HG03565 (cell line): ENCODE data around the gene ACOT7.
"Not testable (repeated sequence)": the region's sequence is repeated elsewhere in the genome, so short reads cannot be mapped to it uniquely, and the experiment has no call there.

Experiments used
- ATAC-seq: cut with Tn5 transposase; IDR thresholded peaks from one replicate; pipeline ENCODE4 v1.9.1; 2021; ENCODE audit warnings: mild to moderate bottlenecking, moderate library complexity; ENCODE audit not compliant: unreplicated experiment

ACOT7 gene

DNA sequence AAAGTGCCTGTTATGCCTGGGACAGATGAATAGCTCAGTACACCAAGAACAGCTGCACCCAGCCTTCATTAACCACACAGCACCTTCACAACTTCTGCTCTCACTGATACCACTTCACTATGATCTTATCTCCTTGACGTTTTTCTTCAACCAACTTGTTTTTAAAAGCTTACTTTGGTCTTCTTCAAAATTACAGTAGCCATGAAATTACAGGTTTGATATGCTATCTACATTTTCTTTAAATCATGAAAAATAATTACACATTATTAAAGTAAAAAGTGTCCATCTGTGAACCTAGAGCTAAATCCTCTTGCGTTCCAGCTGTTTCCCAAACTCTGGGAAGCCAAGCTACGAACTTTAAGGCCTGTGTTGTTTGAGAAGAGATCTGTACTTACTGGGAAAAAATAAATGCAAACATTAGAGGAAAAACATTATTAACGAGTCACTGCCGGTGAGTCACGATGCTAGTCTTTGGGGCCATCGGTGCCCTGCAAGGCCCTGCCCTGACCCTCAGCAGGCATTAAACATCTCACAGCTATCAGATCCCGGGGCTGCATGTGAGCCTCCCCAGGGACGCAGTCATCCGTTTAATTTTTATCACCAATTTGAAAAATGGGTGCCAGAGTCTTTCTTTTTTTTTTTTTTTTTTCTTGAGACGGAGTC is 76.3 kb downstream of the ACOT7 start:
- no peak for ATAC-seq

DNA sequence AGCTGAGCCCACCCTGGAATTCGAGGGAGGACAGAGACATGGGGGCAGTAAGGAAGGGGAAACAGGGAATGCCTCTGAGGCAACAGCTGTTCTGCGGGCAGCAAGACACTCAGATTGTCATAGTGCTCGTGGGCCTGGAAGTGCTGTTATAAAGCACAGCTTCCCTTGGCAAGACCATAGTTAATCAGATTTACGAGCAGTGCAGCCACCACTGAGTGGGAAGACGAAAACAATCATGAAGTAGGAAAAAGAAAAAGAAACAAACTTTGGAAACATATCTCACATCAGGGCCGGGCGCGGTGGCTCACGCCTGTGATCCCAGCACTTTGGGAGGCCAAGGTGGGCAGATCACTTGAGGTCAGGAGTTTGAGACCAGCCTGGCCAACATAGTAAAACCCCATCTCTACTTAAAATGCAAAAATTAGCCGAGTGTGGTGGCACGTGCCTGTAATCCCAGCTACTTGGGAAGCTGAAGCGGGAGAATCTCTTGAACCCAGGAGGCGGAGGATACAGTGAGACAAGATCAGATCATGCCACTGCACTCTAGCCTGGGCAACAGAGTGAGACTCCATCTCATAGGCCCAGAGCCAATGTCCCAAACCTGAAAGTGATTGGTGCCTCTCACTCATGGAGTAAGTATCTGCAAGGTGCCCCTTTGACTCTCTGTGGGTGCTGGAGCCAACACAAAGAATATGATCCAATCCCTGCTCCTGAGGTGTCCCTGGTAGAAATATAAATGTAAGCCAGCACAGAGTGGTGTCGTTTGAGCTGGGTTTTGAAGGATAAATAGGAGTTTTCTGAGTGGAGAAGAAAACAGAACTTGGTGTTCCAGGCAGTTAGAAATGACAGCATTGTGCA is 77.1 kb downstream of the ACOT7 start:
- ATAC-seq, result no peak

DNA sequence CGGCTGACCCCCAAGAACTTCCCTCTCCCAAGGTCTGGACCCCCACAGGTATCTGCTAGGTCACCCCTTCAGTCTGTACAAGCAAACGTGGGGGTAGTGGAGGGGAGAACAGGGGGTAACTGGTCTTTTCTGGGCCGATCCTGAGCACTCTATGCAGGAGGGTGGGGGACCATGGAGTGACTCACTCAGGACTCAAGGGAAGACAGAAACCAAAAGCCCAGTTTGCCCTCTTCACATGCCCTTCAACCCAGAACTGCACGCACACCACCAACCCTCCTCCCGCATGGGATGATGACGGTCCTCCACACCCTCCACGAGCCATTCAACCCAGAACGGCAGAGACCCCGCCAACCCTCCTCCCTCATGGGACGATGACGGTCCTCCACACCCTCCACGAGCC is 79.1 kb downstream of the ACOT7 start:
- ATAC-seq, result no peak

DNA sequence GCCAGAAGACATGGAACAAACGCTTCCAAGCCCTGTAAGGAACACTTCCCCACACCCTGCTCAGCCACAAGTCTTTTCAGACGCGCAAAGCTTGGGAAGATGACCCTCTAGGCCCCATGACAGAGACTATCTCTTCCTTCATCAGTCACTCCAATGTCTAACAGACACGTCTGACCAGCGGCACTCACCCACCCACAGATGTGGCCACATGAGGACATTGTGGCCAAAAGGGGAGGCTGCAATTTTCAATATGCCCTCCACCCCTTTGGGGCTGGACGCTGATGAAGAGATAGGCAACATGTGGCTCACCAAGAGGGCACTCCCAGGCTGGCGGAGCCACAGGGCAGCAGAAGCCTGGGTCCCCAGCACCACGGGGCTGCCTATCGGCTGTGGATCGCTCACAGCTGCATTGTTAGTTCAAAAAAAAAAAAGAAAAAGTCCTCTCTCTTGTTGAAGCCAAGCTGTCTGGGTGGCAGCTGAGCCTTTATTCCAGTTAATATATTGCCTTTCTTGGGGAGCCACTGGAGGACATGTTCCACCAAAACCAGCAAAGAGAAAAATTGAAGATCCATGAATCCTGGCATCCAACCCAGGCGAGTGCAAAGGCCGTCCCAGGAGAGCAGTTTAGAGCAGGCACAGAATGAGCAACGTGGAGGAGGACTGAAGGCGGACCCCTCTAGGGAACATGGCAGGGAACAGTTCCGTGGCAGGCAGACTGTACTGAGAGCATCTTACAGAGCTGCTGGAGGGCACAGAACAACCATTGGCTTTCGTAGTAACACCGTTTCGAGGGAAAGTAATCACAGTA is 80.0 kb downstream of the ACOT7 start:
- no peak for ATAC-seq

DNA sequence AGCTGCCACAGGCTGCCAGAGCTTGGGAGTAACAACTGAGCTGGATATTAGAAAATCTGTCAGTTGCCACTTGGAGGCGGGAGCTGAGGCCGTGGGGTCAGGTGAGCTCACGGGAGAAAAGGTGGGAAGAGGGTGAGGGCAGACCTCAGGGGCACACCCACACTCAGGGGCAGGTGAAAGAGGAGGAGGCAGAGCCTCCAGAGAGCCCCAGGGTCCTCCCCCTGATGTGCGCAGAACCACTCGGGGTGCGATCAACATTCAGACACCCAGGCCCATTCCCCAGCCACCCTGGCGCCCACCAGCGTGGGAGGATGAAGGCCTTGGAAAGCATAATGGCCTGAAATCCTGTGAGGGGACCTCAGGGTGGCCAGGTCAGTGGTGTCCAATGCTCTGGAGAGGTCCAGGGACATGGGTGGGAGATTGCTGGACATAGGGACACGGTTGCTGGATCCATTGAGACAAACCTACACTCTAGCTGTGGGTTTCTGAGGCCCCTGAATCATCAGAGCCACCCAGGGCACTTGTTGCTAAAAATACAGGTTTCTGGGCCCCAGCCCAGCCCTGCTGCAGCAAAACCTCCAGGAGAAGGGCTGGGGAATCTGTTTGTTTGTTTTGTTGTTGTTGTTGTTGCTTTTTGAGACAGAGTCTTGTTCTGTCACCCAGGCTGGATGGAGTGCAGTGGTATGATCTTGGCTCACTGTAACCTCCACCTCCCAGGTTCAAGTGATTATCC is 83.3 kb downstream of the ACOT7 start:
- no peak for ATAC-seq

DNA sequence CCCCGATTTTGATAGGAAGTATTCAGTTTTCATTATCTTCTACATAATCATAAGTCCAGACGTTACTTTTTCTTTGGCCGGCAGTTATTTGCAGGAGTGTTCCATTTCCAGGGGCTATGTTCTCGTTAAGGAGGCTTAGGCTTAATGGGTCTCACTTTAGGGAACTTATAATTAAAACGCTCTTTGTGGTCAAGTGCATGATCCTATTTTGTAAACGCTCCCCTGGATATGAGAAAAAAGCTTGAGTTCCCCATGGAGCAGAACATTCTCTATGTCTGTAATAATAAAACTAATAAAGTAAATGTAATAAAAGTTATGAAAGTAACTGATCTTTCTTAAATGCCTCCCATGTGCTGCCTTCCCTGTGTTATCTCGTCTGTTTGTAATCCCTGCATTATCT is 84.0 kb downstream of the ACOT7 start:
- no peak for ATAC-seq

DNA sequence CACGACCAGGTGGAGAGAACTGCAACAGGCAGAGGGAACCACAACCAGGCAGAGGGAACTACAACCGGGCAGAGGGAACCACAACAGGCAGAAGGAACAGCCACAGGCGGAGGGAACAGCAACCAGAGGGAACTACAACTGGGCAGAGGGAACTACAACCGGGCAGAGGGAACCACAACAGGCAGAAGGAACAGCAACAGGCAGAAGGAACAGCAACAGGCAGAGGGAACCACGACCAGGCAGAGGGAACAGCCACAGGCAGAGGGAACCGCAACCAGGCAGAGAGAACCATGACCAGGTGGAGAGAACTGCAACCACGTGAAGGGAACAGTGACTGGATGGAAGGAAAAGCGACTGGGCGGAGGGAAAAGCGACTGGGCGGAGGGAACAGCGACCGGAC is 85.1 kb downstream of the ACOT7 start:
- ATAC-seq, result no peak

DNA sequence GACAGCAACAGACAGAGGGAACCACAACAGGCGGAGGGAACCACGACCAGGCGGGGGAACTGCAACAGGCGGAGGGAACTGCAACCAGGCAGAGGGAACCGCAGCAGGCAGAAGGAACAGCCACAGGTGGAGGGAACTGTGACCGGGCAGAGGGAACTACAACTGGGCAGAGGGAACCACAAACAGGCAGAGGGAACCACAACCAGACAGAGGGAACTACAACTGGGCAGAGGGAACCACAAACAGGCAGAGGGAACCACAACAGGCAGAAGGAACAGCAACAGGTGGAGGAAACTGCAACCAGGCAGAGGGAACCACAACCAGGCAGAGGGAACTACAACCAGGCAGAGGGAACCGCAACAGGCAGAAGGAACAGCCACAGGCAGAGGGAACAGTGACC is 85.9 kb downstream of the ACOT7 start:
- ATAC-seq, result not testable (repeated sequence)

DNA sequence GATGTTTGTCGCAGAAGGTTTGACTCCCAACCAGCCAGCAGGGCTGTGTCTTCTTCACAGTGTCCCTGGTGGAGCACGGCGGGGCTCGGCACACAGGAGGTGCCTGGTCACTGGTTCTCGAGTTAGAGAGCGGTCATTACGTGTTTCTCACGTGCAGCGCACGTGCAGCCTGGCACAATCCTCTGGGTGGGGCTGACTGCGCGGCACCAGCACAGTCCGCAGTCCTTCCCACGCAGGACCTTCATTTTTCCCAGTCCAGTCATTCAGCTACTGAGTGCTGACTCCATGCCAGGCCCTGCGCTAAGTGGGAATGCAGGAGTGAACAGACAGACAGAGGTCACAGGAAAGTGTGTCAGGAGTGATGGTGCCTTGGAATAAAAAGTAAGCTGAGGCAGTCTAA is 86.5 kb downstream of the ACOT7 start:
- ATAC-seq, result no peak

DNA sequence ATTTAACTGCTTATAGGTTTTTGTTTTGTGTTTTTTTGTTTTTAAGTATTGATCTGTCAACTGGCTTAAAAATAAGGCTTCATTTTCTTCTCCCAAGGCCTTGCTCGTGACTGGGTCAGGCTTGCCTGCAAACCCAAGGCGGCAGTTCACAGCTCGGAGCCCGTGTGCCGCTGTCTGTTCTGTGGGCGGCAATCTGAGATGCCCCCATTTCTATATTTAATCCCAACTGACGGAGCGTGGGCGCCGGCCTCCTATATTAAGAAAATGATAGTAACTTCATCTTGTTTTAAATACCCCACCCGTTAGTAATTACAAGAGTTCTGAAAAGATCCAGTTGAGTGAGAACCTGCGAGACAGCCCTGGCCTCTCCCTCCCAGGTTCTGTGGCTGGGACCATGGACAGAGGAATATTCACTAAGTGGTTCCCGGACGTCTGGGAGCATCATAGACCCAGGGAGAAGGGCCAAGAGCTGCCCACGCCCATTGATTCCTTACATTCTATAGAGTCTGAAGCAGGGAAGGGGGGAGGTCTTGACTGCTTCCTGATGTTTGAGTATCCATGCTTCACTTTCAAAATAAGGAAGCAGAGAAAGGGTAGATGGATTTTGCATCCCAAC is 90.1 kb downstream of the ACOT7 start:
- no peak for ATAC-seq

DNA sequence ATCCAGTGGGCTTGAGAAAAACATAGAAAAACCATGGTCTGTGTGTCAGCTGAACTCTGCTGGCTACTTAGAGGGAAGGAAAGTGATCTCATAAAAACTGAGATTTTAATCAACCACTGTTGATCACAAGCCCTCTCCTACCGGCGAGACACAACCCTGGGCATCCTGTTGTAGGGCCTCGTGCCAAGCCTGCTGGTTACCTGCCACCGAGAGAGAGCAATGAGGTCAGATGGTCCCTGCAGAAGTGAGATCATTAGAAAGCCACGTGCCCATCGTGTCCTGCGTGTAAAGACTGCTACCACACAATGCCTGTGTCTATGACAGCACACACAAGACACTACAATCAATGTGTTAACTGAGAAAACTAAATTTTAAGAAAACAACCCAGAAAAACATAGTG is 91.0 kb downstream of the ACOT7 start:
- no peak for ATAC-seq

DNA sequence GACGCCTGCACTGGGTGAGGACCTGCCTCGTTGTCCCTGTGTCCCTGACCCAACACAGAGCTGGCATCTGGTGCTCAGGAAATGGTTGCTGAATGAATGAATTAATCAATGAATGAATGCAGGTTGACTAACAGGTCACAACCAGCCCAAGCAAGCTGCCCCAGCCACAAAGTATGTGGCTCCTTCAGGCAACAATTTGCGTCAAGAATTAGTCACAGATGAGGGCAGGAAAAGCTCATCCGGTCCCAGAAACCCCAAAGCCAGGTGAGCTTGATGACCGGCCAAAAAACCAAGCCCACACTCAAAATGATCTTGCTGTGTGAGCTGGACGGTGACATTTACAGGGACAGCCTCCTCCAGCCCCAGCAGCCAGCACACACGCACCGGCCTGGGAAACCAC is 92.0 kb downstream of the ACOT7 start:
- no peak for ATAC-seq

DNA sequence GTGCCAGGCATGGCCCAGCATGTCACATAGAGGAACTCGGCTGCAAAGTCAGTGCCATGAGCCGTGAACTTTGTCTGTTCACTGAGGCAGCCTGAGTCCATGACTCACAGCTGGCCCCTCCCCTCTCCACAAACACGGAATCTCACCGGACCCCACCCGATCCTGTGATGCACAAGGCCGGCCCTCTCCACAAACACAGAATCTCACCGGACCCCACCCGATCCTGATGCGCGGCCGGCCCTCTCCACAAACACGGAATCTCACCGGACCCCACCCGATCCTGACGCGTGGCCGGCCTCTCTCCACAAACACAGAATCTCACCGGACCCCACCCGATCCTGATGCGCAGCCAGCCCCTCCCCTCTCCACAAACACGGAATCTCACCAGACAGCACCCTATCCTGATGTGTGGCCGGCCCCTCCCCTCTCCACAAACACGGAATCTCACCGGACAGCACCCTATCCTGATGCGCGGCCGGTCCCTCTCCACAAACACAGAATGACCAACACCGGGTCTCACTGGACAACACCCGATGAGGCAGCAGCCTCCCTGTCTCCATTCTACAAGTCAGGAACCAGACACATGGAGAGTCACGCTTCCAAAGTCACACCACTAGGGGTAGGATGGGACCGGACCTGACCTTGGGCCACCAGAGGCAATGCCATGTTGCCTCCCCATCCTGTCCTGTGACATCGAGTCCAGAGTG is 93.1 kb downstream of the ACOT7 start:
- ATAC-seq, result no peak

DNA sequence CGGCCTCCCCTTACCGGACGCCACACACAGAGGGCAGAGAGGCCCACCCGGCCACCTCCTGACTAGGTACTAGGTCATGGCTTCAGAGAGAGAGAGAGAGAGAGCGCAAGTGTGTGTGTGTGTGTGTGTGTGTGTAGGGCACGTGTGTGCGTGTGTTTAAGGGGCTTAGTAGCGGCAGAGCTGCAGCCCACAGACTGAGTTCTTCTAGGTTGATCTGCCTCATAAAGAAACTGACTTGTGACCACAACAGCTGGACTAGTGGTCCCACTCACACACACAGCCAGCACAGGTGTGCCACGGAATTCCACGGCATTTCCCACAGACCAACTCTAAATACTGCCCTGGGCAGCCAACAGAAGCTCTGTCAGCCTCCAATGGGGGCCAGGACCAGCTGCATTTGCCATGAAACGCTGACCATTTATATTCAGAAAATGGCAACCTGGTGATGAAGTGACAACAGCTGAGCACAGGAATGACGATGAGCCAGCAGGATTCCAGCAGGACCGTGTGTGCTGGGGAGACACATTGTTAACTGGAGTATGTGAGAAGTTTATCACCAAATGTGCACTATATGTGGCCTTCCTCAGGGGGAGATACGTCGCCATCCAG is 93.9 kb downstream of the ACOT7 start:
- no peak for ATAC-seq

DNA sequence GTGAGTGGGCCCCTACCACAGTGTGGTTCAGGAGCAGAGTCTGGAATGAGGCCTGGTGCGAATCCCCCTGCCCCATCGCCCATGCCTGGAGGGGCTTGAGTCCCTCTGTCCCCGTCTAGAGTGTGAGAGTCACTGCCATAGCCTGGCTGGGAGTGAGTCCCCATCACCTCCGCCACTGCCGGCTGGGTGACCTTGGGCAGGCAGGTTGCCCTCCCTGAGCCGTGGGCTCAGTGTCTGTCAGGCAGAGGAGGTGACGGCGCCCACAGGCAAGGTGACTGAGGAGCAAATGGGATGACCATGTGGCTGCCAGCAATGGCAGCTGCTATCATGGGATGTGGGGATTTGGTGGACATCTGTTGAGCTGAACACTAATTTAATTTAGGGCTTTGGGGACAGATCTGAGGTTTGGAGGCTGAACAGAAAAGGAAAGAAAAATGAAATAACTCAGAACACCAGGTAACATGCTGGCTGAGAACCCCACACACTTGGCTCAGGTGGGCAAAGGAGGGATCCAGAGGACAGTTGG is 94.6 kb downstream of the ACOT7 start:
- ATAC-seq, result no peak

DNA sequence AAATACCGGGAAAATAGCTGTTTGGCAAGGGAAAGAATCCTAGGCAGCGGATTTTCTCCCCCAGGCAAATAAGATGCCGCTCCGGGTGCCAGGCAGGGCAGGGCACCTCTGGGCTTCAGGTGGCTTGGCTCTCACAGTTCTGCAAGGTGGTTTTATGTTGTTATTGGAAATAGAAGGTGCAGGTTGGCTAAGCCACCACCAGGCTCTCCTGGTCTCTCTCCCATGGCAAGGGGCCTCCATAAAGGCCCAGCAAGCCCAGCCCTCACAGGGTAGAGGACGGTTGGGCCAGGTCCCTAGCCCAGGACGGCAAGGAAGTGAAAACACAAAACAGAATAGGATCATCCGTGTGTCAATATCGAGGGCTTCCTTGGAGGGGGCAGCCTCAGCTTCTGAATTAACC is 95.0 kb downstream of the ACOT7 start:
- no peak for ATAC-seq

DNA sequence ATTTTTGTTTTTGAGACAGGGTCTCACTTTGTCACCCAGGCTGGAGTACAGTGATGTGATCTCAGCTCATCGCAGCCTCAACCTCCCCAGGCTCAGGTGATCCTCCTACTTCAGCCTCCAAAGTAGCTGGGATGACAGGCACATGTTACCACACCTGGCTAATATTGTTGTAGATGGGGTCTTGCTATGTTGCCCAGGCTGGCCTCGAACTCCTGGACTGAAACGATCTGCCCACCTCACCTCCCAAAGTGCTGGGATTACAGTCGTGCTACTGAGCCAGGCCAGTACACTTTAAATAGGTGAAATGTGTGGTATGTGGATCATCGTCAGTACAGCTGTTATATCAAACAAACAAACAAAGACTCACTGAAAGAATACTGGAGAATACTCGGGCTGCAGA is 97.7 kb downstream of the ACOT7 start:
- ATAC-seq, result no peak

DNA sequence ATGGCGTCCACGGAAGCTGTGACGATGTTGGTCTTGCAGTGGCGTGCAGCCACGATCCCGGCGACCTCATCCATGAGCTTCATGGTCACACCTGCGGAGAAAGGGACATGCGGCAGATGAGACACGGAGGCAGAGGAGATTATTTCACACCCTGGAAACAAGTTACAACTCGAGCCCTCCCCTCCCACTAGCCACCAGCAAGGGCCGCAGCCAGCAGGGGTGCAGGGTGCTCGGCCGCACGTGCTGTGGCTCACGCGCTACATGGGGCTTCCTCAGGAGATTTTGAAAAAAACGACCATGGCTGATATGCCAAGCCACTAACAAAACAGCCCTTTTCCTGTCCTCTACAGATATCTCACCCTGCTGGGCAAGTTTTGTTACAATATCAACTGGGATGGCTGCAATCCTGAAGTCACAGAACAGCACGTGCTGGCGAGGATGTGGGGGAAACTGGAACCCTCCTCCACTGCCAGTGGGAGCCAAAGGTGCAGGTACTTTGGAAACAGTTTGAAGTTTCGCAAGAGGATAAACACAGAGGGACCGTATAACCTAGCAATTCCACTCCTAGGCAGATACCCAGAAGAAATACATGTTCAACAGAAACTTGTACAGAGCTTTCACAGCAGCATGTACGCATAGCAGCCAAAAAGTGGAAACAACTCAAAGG is 98.5 kb downstream of the ACOT7 start:
- ATAC-seq, result no peak
